Fibroblast of lung (primary cell): ENCODE data around the gene GATA5.

ENCODE experiments used
- EZH2 ChIP-seq: IDR thresholded peaks from 2 replicates; pipeline ENCODE4 v1.5.1; 2012; ENCODE audit warnings: low read length, control low read depth, mild to moderate bottlenecking; ENCODE audit errors: missing control alignments
- TF ChIP-seq, protein P1 (sequence below), 2 donors: IDR thresholded peaks in 1 of 2; conservative IDR thresholded peaks in 1 of 2; 1 replicate in 1 of 2; 2 replicates in 1 of 2; pipeline ENCODE4 v1.5.1; 2011 to 2012; ENCODE audit warnings: low read length in 2 of 2, control low read depth in 1 of 2, inconsistent platforms in 1 of 2, low read depth in 1 of 2, mild to moderate bottlenecking in 1 of 2

DNA sequence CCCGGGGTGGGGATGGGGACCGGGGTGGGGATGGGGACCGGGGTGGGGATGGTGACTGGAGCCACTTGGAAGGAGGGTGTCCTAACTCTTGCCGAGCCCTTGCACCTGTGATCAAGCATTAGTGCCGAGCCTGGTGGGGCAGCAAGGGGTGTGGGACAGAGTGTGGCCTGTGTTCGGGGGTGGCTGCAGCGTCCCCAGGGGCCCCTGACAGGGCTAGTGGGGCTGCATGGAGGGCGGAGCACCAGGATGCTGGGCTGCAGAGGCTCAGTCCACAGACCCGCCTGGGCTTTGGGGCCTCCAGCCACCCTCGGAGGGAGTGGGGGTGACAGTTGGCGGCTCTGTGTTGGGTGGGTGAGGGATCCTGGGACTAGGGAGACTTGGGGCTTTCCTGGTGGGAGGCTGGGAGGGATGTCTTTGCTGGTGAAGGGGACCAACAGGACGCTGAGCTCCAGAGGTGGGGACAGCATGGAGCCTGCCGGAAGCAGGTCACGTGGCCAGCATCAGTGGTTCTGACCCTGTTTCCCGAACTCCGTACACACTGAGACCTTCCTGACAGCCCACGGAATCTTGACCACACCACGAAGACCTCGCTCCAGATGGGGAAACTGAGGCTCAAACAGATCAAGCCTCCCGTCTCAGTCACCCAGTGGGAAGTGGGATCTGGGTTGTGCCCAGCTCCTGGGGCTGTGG, 53.0 kb downstream of the GATA5 start:
- TF ChIP-seq, protein P1, sequence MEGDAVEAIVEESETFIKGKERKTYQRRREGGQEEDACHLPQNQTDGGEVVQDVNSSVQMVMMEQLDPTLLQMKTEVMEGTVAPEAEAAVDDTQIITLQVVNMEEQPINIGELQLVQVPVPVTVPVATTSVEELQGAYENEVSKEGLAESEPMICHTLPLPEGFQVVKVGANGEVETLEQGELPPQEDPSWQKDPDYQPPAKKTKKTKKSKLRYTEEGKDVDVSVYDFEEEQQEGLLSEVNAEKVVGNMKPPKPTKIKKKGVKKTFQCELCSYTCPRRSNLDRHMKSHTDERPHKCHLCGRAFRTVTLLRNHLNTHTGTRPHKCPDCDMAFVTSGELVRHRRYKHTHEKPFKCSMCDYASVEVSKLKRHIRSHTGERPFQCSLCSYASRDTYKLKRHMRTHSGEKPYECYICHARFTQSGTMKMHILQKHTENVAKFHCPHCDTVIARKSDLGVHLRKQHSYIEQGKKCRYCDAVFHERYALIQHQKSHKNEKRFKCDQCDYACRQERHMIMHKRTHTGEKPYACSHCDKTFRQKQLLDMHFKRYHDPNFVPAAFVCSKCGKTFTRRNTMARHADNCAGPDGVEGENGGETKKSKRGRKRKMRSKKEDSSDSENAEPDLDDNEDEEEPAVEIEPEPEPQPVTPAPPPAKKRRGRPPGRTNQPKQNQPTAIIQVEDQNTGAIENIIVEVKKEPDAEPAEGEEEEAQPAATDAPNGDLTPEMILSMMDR (conservative IDR thresholded peaks at IDR 0.05 in 1 of 2, IDR thresholded peaks at IDR 0.05 in 1 of 2; ENCODE audit: low read depth in 1 of 2, low read length in 2 of 2) = no peak
- TF ChIP-seq EZH2 = no peak
